SK-N-SH treated with all-trans-retinoic acid at 6 μM for 48 hours (cell line): ENCODE data around the gene AGR2.

Experiments used
- RARB ChIP-seq: fragments of 250-450 bp; sonication (Bioruptor Pico); IDR thresholded peaks from 2 replicates; pipeline ENCODE4 v1.8.0; 2021; ENCODE audit warnings: mild to moderate bottlenecking, moderate library complexity
- TF ChIP-seq, protein P1 (sequence below): fragments of 250-450 bp; sonication (Bioruptor Pico); IDR thresholded peaks from 2 replicates; pipeline ENCODE4 v1.8.0; 2021; ENCODE audit warnings: low read depth, mild to moderate bottlenecking, moderate library complexity, borderline replicate concordance

DNA sequence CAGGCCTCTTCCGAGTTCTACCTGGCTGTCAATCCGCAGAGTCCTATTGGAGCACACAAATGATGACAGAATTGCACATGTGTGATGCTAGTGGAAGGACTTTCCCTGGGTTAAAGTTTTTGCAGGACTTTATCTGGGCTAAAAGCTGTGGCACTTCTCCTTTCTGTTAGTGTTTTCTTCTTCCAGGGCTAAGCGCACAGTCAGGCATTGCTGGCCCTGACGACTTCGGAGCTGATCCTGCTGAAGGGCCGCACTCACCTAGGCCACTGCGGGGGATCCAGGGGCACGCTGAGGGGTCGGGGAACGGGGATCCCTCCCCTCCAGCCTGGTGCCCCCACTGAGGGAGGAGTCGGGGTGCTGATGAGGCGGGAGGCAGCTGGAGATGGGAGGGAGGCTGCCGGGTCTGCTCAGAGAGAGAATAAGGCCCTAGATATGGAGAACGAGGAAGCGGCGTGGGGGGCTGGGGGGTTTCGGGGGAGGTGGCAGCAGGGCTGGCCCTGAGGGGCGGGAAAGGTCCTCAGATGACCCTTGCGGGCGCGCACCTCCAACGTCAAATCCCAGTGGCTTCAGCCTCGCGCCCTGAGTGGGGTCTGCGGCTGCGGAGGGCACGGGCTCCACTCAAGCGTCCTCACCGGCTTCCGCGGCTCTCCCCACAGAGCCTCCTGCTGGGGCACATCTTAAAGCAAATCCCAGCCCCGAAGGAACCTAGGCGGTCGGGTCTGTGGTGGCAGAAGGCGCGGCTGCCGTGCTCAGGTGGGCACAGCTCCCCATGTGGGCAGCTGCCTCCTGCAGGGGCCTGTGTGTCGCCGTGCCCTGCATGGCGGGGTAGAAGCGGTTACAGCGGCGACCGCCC is 46.0 kb upstream of the AGR2 start:
- no peak for TF ChIP-seq RARB
- TF ChIP-seq, protein P1, sequence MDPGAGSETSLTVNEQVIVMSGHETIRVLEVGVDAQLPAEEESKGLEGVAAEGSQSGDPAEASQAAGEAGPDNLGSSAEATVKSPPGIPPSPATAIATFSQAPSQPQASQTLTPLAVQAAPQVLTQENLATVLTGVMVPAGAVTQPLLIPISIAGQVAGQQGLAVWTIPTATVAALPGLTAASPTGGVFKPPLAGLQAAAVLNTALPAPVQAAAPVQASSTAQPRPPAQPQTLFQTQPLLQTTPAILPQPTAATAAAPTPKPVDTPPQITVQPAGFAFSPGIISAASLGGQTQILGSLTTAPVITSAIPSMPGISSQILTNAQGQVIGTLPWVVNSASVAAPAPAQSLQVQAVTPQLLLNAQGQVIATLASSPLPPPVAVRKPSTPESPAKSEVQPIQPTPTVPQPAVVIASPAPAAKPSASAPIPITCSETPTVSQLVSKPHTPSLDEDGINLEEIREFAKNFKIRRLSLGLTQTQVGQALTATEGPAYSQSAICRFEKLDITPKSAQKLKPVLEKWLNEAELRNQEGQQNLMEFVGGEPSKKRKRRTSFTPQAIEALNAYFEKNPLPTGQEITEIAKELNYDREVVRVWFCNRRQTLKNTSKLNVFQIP, result no peak
